PFSK-1 (cell line): Measurements from ENCODE around the gene DHRS7.

Experiments used
- FOXP2 ChIP-seq: optimal IDR thresholded peaks from 2 replicates; pipeline ENCODE3; 2011; ENCODE audit warnings: borderline replicate concordance, control low read depth, inconsistent platforms; ENCODE audit not compliant: insufficient read depth; ENCODE audit errors: extremely low read length, extremely low read depth
- POLR2AphosphoS5 ChIP-seq: IDR thresholded peaks from 2 replicates; pipeline ENCODE4 v1.6.1; 2012; ENCODE audit warnings: low read depth, mild to moderate bottlenecking, control low read depth, low read length, moderate library complexity
- SIN3A ChIP-seq: IDR thresholded peaks from 2 replicates; pipeline ENCODE4 v1.6.1; 2012; ENCODE audit warnings: mild to moderate bottlenecking, low read length, moderate library complexity, borderline replicate concordance; ENCODE audit not compliant: insufficient read depth

DNA sequence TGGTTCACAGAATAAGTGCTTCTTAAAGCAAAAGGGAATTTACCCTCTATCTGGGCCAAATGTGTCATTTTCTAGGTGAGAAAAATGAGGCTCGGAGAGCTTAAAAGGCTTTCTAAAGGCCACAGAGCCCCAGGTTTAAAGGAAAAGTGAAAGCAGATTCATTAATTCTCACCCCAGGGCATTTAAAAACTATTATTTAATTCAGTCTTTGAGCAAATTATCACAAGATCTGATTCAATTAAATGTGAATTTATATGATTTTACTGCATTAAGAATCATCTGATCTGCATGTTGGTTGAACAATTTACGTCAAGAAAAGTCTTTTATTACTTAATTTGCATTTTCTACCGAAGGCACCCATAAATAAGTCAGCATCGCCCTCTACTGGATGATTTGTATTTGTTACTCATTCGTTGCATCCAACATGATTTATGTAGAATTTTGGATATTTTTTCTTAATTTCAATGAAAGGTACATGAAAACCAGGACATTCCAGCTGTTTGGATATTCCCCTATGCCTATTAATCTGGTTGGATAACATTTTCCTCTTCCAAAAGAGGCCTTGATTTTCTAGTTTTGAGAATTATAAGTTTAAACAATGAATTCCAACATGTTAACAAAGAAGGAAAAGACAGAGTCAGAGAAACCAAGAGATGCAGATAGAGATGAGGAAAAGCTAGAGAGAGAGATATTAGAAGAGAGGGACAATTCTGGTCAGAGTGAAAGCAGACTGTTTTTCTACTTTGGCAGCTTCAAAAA is 19.1 kb upstream of the DHRS7 start:
- TF ChIP-seq POLR2AphosphoS5, result no peak
- no peak for TF ChIP-seq FOXP2
- no peak for TF ChIP-seq SIN3A
